Sigmoid colon (tissue), 7 donors: Measurements from ENCODE around the gene GRK6. TPM values are rescaled to one million over a fixed set of nuclear protein-coding genes. Genes with fewer than 3 reads are reported as not detected.

Experiments
- DNase-seq: peaks from one replicate; pipeline ENCODE4 v3.0.0-alpha.2; 2019
- H3K27ac ChIP-seq, 4 donors: fragments of 200-600 bp; sonication (generic); one replicate each; pipeline ENCODE4 v1.5.1; 2016 to 2019; ENCODE audit warnings: mild to moderate bottlenecking in 1 of 4
- H3K27me3 ChIP-seq, 3 donors: fragments of 200-600 bp; sonication (generic); one replicate each; pipeline ENCODE4 v1.5.1; 2019; ENCODE audit warnings: mild to moderate bottlenecking in 1 of 3
- H3K36me3 ChIP-seq, 4 donors: fragments of 200-600 bp; sonication (generic); one replicate each; pipeline ENCODE4 v1.5.1; 2016 to 2019
- H3K4me1 ChIP-seq, 4 donors: fragments of 200-600 bp; sonication (generic); one replicate each; pipeline ENCODE4 v1.5.1; 2017 to 2019
- H3K4me3 ChIP-seq, 4 donors: fragments of 200-600 bp; sonication (generic); one replicate each; pipeline ENCODE4 v1.5.1; 2017 to 2019; ENCODE audit warnings: mild to moderate bottlenecking in 2 of 4, moderate library complexity in 1 of 4
- H3K9me3 ChIP-seq, 4 donors: fragments of 200-600 bp in 3 of 4; sonication (generic) in 3 of 4; one replicate each; pipeline versions ENCODE4 v1.5.1 to v1.6.1; 2013 to 2019
- EP300 ChIP-seq, 4 donors: sonication (generic); formaldehyde crosslinking; IDR thresholded peaks; one replicate each; pipeline ENCODE4 v1.6.1; 2017; ENCODE audit warnings: antibody characterized with exemption in 4 of 4
- POLR2A ChIP-seq, 2 donors: fragments of 450-650 bp; IDR thresholded peaks; one replicate each; pipeline ENCODE4 v1.6.1; 2016; ENCODE audit warnings: antibody characterized with exemption in 2 of 2, mild to moderate bottlenecking in 2 of 2, moderate library complexity in 2 of 2
- POLR2AphosphoS5 ChIP-seq, 4 donors: sonication (generic); formaldehyde crosslinking; IDR thresholded peaks; one replicate each; pipeline ENCODE4 v1.6.1; 2017; ENCODE audit warnings: antibody characterized with exemption in 4 of 4
- WGBS, 2 donors: extraction: QIAGEN DNeasy Blood & Tissue Kit; methylation state at CpG; one replicate each; pipeline ENCODE4 v1.1.7; 2013; 5-methylcytosine and 5-hydroxymethylcytosine counted together
- intact Hi-C: fragments of 100-400 bp; cut with DNase I; formaldehyde crosslinking; loops from one replicate; pipeline ENCODE4 v1.15.1; 2023
- polyA plus RNA-seq, 3 donors: library from polyadenylated mRNA; stranded (reverse); fragments of 200-250 nt; gene quantifications; one replicate each; pipeline ENCODE4 v1.2.3, GENCODE V29; 2013
- total RNA-seq, 4 donors: library from RNA; depleted of rRNA; stranded (reverse); fragments of >200 nt; gene quantifications; one replicate each; pipeline ENCODE4 v1.1.0, GENCODE V29; 2016
- TF ChIP-seq, protein P1 (sequence below), 4 experiments: fragments of 450-650 bp in 3 of 4; fragments of 200-600 bp in 1 of 4; IDR thresholded peaks; one replicate each; pipeline ENCODE4 v1.5.1; 2016 to 2019; ENCODE audit warnings: antibody characterized with exemption in 4 of 4, mild to moderate bottlenecking in 3 of 4, moderate library complexity in 2 of 4
- donor health status: healthy with polysubstance abuse.
- donor health status: Bipolar disorder and iron deficiency.
- donor health status: healthy.

The GRK6 gene
- total and polyA plus RNA-seq, 7 donors: 16.5 to 47.9 (median 21.9) TPM

DNA sequence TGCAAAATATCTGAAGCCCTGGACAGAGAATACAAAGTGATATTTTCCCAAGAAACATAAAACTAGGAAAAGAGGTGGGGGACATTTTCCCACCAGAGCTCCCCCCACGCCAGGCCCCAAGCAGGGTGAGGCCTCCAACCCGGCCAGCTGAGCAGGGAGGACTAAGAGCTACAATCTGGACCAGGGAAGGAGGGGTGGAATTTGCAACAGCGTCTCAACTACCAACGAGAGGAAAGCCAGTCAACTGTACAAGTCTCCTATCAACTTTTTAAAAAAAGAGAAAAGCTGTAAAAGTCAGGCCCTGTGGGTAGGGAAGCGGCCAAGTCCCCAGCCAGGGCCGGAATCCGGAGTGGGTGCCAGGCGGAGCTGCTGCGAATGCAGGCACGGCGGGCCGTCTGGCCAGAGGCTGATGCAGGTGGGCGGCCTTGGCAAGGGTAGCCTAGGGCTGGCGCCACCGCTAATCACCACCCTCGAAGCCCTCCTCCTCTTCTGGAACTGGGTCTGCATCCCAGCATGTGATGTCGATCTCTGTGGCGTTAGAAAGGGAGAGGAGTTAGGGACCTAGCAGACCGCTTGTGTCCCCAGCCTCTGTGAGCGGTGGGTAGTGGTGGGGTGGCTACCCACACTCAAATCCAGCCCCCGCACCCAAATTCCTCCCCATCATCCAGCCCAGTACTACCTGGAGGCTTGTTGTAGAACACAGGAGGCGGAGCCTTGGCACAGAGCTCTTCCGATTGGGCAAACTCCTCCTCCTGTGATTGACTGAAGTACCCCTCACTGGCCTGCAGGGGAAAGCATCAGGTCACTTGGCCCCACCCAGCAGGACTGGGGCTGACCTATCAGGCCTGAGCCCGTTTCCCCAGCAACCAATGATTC is 30.7 kb downstream of the GRK6 start:
- intact Hi-C loops: loop anchor here (1.0 to 2.0 kb wide), 2 partner anchors 16 to 39 kb away; partner anchors contain the start of gene DBN1
- TF ChIP-seq POLR2A (IDR thresholded peaks at IDR 0.05) (no peak), EP300 (IDR thresholded peaks at IDR 0.05) (no peak)
- TF ChIP-seq, protein P1, sequence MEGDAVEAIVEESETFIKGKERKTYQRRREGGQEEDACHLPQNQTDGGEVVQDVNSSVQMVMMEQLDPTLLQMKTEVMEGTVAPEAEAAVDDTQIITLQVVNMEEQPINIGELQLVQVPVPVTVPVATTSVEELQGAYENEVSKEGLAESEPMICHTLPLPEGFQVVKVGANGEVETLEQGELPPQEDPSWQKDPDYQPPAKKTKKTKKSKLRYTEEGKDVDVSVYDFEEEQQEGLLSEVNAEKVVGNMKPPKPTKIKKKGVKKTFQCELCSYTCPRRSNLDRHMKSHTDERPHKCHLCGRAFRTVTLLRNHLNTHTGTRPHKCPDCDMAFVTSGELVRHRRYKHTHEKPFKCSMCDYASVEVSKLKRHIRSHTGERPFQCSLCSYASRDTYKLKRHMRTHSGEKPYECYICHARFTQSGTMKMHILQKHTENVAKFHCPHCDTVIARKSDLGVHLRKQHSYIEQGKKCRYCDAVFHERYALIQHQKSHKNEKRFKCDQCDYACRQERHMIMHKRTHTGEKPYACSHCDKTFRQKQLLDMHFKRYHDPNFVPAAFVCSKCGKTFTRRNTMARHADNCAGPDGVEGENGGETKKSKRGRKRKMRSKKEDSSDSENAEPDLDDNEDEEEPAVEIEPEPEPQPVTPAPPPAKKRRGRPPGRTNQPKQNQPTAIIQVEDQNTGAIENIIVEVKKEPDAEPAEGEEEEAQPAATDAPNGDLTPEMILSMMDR (IDR thresholded peaks at IDR 0.05): peak; percentile 50 to 73 (median 63)
- Histone ChIP-seq H3K4me1 (peaks cover 0 to 55% (median 40%) of the 10 kb centered on the region in 4 donors), H3K27ac (peak overlapping the region; percentile 68 to 82 (median 75)), H3K27me3 (peaks cover 0 to 12% (median 5%) of the 10 kb centered on the region in 3 donors), H3K36me3 (peaks cover 0 to 29% (median 16%) of the 10 kb centered on the region in 4 donors), H3K4me3 (no peak overlapping the region), H3K9me3 (no peaks in the 10 kb centered on the region)
- DNase-seq: peak; percentile 93
- WGBS, 2 donors: 85 to 87% methylated on average over 24 of the region's 24 CpGs

- H3K4me1 ChIP-seq: peaks cover 0 to 55% (median 40%) of the 10 kb centered on the region in 4 donors
- no peak for TF ChIP-seq EP300 (IDR thresholded peaks at IDR 0.05)
- TF ChIP-seq, protein P1 (IDR thresholded peaks at IDR 0.05): peak in 1 of 4 experiments; percentile 1
- H3K36me3 ChIP-seq: peaks cover 0 to 35% (median 16%) of the 10 kb centered on the region in 4 donors
- no peak overlapping the region for H3K4me3 ChIP-seq
- WGBS, 2 donors: 88 to 90% methylated on average over 20 of the region's 20 CpGs
- peak overlapping the region; percentile 45 to 82 (median 75) for H3K27ac ChIP-seq
- intact Hi-C loops: loop anchor here (2.0 kb wide), 1 partner anchor 15 kb away; the partner anchor contains the start of gene DBN1
- H3K9me3 ChIP-seq: no peaks in the 10 kb centered on the region
- DNase-seq: peak; percentile 69
- H3K27me3 ChIP-seq: peaks cover 0 to 4% (median 0%) of the 10 kb centered on the region in 3 donors
These were observed 31.6 kb downstream of the GRK6 start for GRCh38 chr5:177457852-177458681.

DNA sequence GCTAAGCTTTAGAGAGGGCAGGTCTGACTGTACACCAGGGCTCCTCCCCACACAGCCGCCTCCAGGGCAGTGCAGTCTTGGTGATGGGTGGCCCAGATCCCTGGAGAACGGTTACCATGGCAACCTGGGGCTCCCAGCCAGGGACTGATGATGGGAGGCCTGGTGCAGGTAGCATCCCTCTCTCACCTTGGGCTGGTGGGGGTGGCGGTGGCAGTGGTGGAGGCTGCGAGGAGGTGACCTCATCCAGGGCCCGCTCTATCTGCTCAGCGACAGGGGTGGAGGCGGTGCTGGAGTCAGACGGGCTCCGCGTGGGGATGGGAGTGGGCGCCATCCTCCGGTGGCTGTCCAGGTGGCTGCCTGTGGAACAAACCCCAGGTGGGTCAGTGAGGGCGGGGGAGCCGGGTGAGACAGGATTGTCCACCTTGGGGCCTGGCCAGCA is 32.5 kb downstream of the GRK6 start:
- whole genome bisulfite sequencing, 2 donors: 92 to 93% methylated on average over 14 of the region's 14 CpGs
- Histone ChIP-seq H3K4me3 (no peak overlapping the region), H3K4me1 (peaks cover 0 to 48% (median 35%) of the 10 kb centered on the region in 4 donors), H3K27me3 (no peaks in the 10 kb centered on the region), H3K27ac (no peak overlapping the region), H3K9me3 (no peaks in the 10 kb centered on the region), H3K36me3 (peaks cover 0 to 35% (median 16%) of the 10 kb centered on the region in 4 donors)
- DNase-seq: peak; percentile 73
- intact Hi-C loops: no loop called here
- no peak for TF ChIP-seq EP300 (IDR thresholded peaks at IDR 0.05)
- TF ChIP-seq, protein P1 (IDR thresholded peaks at IDR 0.05): no peak
- no peak for TF ChIP-seq POLR2AphosphoS5 (IDR thresholded peaks at IDR 0.05)
- no peak for TF ChIP-seq POLR2A (IDR thresholded peaks at IDR 0.05)

DNA sequence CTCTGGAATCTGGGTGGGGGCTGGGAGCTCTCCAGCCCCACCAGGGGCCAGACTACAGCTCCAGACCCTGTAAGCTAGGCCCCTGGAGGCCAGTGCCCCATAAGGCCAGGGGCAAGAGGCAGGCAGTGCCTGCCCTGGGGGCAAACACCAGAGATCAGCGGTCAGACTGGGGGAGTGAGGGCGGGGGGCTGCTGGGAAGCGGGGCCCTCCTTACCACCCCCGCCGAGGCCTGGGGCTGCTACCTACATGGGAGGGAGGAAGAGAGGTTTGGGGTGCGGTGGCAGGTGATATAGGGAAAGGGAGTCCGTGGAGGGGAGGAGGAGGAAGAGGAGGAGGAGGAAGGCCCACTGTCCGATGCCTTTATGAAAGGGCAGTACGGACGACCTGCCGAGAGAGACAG is 32.9 kb downstream of the GRK6 start:
- Histone ChIP-seq H3K4me1 (peaks cover 0 to 44% (median 31%) of the 10 kb centered on the region in 4 donors), H3K36me3 (peaks cover 0 to 35% (median 16%) of the 10 kb centered on the region in 4 donors), H3K4me3 (no peak overlapping the region), H3K27me3 (no peaks in the 10 kb centered on the region), H3K27ac (no peak overlapping the region), H3K9me3 (no peaks in the 10 kb centered on the region)
- intact Hi-C loops: no loop called here
- WGBS, 2 donors: 90 to 92% methylated on average over 11 of the region's 11 CpGs
- DNase-seq: no peak
- TF ChIP-seq, protein P1 (IDR thresholded peaks at IDR 0.05): no peak
- TF ChIP-seq POLR2AphosphoS5 (IDR thresholded peaks at IDR 0.05) (no peak), POLR2A (IDR thresholded peaks at IDR 0.05) (no peak), EP300 (IDR thresholded peaks at IDR 0.05) (no peak)
